IPS-15b (cell line): ENCODE results near the gene MGMT.

ENCODE experiments used
- H3K27me3 ChIP-seq: one replicate; pipeline ENCODE4 v1.6.1; 2013; ENCODE audit warnings: low read length; ENCODE audit not compliant: control insufficient read depth, insufficient read depth
- H3K36me3 ChIP-seq: one replicate; pipeline ENCODE4 v1.6.1; 2013; ENCODE audit warnings: low read length; ENCODE audit not compliant: control insufficient read depth, insufficient read depth
- H3K4me1 ChIP-seq: one replicate; pipeline ENCODE4 v1.6.1; 2013; ENCODE audit warnings: mild to moderate bottlenecking, low read length; ENCODE audit not compliant: control insufficient read depth, insufficient read depth
- H3K4me3 ChIP-seq: one replicate; pipeline ENCODE4 v1.5.1; 2013; ENCODE audit warnings: low read depth, low read length
- H3K9ac ChIP-seq: one replicate; pipeline ENCODE4 v1.6.1; 2013; ENCODE audit warnings: low read depth, mild to moderate bottlenecking, low read length
- H3K9me3 ChIP-seq: one replicate; pipeline ENCODE4 v1.6.1; 2013; ENCODE audit warnings: mild to moderate bottlenecking, low read length; ENCODE audit not compliant: control insufficient read depth, insufficient read depth

The MGMT gene

DNA sequence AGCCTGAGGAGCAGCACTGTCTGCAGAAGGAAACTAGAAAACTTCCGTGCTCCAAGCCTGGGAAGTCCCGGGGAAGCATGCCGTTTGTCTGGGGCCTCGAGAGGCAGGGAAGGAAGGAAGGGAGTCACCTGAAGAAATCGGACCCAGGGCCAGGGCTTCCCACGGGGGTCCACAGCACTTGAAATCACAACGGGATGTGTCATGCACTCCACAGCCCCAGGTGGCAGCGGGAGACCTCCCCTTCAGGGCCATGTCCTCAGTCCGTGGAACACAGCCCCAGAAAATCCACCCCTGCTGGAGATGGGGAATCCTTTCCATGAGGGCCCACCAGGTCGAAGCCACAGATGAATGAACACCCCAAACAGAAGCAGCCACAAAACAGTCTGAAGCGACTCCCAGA, 239.5 kb downstream of the MGMT start:
- no peak overlapping the region for H3K9ac ChIP-seq
- no peaks in the 10 kb centered on the region for H3K36me3 ChIP-seq
- no peaks in the 10 kb centered on the region for H3K9me3 ChIP-seq
- H3K4me3 ChIP-seq: no peak overlapping the region
- H3K27me3 ChIP-seq: no peaks in the 10 kb centered on the region
- H3K4me1 ChIP-seq: peaks cover 3% of the 10 kb centered on the region

DNA sequence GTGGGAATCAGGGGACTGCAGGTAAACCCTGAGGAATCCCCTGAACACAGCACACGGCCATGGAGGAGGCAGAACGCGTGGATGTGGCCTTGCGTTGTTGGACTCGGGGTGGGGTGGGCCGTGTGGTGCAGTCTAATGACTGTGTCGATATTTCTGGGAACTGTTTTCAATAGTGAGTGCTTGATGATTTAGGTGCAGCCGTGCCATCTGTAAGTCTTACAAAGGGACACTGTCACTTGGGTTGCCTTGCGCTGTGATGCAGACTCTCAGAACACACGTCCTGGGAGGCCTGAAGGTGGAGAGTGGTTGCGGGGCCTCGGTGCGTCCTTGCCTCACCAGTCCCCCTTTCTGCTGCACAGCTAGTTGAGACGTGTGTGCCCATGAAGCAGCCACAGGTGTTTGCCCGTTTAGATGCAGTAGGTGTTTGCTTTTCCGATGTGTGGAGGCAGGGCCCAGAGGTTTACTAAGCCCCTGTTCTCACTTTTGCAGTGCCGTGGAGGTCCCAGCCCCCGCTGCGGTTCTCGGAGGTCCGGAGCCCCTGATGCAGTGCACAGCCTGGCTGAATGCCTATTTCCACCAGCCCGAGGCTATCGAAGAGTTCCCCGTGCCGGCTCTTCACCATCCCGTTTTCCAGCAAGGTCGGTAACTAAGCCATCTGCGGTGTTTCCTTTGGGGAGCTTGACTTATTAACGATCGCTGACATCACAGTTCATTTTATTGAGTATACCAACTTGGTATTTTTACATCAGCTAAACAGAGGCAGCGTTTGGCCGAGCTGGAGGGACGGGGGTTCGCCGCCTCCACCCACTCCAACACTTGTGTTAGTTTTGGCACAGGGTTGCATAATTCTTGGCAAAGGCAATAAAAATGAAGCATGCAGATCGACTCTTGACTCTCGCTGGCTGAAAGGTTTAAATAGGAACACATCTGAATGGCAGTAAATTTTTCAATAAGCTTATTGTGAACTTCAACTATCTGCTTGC, 240.7 kb downstream of the MGMT start:
- H3K4me1 ChIP-seq: peaks cover 3% of the 10 kb centered on the region
- H3K9me3 ChIP-seq: no peaks in the 10 kb centered on the region
- H3K4me3 ChIP-seq: no peak overlapping the region
- H3K9ac ChIP-seq: no peak overlapping the region
- no peaks in the 10 kb centered on the region for H3K27me3 ChIP-seq
- no peaks in the 10 kb centered on the region for H3K36me3 ChIP-seq

DNA sequence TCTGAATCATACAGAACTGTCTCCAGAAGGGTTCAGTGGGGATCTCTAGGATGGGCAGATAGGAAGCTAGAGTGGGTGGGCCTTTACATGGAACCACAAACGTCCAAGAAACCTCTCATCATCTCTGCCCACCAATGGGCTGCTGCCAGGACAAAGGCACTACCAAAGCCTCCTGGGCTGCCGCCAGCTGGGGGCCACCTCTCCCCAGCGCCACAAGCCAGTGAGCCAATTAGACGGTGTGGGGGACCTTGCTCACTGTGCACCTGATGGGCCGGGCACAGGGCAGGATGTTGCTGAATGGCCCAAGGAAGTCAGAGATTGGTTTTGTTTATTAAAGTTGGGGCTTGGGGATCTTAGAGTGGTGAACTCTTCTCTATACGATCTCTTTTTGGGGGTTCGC, 242.1 kb downstream of the MGMT start:
- no peaks in the 10 kb centered on the region for H3K36me3 ChIP-seq
- no peaks in the 10 kb centered on the region for H3K9me3 ChIP-seq
- H3K9ac ChIP-seq: no peak overlapping the region
- H3K27me3 ChIP-seq: no peaks in the 10 kb centered on the region
- peaks cover 3% of the 10 kb centered on the region for H3K4me1 ChIP-seq
- H3K4me3 ChIP-seq: no peak overlapping the region

DNA sequence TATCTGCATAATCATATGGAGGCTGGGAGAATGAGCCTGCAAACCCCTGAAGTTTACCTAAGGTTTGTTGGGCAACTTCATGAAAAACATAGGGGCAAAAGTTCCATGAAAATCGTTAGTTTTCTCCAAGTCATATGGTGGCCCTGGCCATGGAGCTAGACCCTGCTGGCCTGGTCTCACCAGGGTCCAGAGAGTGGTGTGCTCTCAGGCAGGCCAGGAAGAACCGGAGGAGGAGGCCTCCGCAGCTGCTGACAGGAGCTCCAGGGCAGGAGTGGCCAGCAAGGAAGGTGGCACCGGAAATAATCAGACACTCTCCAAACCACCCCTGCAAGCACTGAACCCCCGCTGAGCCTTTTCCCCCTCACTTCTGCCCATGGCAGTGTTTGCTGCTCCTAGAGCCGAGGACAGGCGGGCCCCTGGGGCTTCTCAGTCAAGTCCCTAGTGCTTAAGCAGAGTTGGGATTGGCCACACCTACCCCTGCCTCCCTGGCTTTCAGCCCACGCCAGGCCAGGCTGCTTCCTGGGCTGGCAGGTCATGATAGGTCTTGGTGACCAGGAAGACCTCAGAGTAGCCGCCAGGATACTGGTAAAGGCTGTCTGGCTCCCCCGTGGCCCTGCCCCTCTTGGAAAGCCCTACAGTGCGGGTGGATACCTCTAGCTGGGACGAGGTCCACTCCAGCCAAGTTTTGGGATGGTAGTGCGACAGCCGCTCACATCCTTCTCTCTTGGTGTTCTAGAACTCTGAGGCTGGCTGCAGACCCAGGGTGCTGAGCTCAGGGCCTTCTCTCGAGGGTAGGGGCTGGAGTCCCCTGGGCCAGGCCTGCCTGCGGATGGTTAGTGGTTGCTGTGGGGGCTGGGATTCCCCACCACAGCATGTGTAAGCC, 242.8 kb downstream of the MGMT start:
- Histone ChIP-seq H3K4me1 (peaks cover 3% of the 10 kb centered on the region), H3K4me3 (no peak overlapping the region), H3K9me3 (no peaks in the 10 kb centered on the region), H3K36me3 (no peaks in the 10 kb centered on the region), H3K9ac (no peak overlapping the region), H3K27me3 (no peaks in the 10 kb centered on the region)

DNA sequence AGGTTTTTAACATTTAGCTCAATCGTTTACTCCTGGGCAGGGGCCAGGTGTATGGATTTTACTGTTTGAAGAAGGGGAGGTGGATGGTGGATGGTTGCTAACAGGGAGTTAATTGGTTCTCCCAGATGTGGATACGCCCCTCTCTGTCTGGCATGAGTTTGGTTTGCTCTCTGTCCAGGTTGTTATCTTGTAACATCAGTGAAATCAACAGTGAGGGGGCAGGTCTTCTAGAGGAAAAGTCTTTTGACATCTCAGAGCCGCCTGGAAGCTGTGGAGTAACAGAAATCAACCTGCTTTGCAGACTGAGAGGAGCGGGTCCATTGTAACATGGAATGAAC, 243.4 kb downstream of the MGMT start:
- Histone ChIP-seq H3K36me3 (no peaks in the 10 kb centered on the region), H3K9me3 (no peaks in the 10 kb centered on the region), H3K27me3 (no peaks in the 10 kb centered on the region), H3K9ac (no peak overlapping the region), H3K4me1 (peaks cover 3% of the 10 kb centered on the region), H3K4me3 (no peak overlapping the region)

DNA sequence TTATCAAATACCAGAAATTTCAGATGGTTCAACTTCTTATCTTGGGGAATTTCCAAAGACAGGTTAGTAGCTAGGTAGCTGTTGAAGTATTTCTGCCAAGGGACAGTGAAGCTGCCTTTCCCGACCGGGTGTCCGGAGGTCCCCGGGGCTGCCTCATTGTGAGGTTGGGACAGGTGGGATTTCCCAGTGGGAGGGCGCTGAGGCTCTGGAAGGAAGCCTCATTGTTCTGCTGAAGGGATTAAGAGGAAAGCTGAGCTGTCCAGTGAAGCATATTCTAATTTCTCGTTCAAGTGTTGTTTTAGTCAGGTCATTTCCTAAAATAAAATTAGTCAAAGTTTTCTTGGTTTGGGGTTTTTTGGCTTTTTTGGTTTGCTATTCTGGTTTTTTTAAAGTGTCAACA, 244.2 kb downstream of the MGMT start:
- H3K36me3 ChIP-seq: no peaks in the 10 kb centered on the region
- peaks cover 3% of the 10 kb centered on the region for H3K4me1 ChIP-seq
- H3K4me3 ChIP-seq: no peak overlapping the region
- no peaks in the 10 kb centered on the region for H3K27me3 ChIP-seq
- H3K9ac ChIP-seq: no peak overlapping the region
- H3K9me3 ChIP-seq: no peaks in the 10 kb centered on the region

DNA sequence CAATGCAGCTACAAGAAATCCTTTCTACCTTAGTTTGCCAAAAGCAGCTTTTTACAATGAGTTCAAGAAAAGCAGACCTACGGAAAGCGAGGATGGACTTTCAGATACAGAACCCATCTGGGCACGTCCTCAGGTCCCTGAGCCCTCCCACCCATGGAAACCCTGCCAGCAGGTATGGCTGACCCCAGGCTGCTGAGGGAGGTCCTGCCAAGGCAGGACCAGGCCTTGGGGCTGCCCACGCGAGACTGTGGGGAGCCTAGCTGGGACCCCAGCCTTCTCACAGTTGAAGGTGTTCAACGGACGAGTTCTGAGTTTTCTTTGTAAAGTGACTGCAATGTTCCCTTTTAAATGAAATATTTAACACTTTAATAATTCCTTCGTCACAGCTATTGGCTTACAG, 245.0 kb downstream of the MGMT start:
- Histone ChIP-seq H3K27me3 (no peaks in the 10 kb centered on the region), H3K4me3 (no peak overlapping the region), H3K9me3 (no peaks in the 10 kb centered on the region), H3K4me1 (peaks cover 3% of the 10 kb centered on the region), H3K9ac (no peak overlapping the region), H3K36me3 (no peaks in the 10 kb centered on the region)

DNA sequence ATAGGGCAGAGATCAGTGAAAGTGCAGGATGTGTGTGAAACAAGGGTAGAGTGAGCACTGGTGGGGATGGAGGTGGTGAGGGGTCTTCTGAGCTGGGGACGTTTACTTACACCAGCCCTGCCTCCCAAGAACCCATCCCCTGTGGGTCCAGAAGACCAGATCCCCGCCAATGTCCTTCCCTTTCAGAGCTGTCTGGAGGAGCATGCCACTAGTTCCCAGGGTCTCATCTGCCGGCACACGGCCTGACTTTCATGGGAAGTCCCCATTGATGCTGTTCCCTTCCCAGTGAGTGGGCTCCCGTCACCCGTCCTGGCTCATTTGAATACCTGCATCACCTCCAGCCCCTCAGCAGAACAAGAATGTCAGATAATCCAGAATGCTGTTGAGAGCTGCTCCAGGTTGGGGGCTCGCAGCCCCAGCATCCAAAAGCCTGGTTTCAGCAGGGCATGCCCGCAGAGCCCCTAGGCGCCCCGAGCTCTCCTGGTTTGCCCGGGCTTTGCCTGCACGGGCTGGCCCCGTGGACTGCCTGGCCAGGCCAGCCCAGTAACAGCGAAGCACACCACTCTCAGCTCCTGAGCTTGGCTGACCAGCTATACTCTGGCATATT, 246.7 kb downstream of the MGMT start:
- H3K9me3 ChIP-seq: no peaks in the 10 kb centered on the region
- H3K36me3 ChIP-seq: no peaks in the 10 kb centered on the region
- peaks cover 3% of the 10 kb centered on the region for H3K4me1 ChIP-seq
- no peak overlapping the region for H3K9ac ChIP-seq
- no peak overlapping the region for H3K4me3 ChIP-seq
- H3K27me3 ChIP-seq: no peaks in the 10 kb centered on the region

DNA sequence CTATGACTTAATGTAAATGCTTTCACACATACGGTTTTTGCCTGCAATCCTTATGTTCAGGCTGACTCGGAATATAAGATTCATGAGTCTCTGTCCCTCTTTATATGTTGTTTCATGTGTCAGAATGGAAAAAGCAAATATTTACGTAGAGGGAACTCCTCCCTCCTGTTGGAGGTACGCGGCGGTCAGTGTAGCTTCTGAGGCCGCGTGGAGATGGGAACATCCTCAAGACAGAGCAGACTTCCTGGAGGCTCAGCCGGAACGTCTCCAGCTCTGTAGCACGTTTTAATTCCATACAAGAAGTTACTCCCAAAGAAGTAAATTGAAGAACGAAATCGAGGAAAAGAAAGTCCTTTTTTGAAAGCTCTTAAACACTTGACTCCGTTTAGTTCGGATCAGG, 248.8 kb downstream of the MGMT start:
- H3K4me3 ChIP-seq: no peak overlapping the region
- H3K36me3 ChIP-seq: no peaks in the 10 kb centered on the region
- H3K27me3 ChIP-seq: no peaks in the 10 kb centered on the region
- peaks cover 3% of the 10 kb centered on the region for H3K4me1 ChIP-seq
- no peaks in the 10 kb centered on the region for H3K9me3 ChIP-seq
- no peak overlapping the region for H3K9ac ChIP-seq

DNA sequence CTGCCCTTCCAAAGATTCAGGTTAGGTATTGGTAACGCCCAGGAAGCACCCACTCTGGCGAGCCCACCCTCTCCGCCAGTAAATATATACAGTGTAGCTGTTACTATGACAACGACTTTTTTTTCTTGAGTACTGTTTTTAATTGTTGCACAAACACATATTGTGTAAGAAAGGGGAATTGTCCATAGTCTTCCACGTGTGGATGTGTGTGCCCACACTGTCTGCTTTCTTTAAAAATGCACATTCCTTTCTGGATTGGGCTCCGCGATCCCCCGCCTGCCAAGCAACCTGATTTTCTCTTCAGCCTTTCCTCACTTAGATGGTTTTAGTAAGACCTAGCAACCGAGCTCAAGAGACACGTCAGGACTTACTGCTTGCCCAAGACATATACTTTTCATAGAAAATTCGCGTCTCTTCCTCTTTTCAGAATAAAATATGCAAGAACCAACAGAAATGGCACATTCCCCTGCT, 249.2 kb downstream of the MGMT start:
- Histone ChIP-seq H3K27me3 (no peaks in the 10 kb centered on the region), H3K9me3 (no peaks in the 10 kb centered on the region), H3K4me1 (no peaks in the 10 kb centered on the region), H3K4me3 (no peak overlapping the region), H3K9ac (no peak overlapping the region), H3K36me3 (no peaks in the 10 kb centered on the region)

DNA sequence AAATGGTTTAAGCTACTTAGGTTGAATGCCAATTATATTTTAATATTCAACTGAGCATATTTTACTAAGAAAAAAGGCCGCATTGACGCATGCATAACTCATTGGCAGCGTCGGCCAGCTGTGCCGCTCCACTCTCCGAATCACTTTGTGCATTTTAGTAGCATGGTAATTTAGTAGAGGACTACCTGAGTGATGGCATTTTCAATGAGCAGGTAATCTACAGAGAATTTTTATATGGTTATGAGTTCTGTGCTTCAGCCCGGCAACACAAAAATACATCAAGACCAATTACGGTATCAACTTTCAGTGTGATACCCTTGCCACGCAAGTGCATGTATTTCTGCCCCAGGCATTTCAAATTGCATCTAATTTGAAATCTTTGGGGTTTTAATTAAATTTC, 249.8 kb downstream of the MGMT start:
- Histone ChIP-seq H3K27me3 (no peaks in the 10 kb centered on the region), H3K4me1 (no peaks in the 10 kb centered on the region), H3K9me3 (no peaks in the 10 kb centered on the region), H3K36me3 (no peaks in the 10 kb centered on the region), H3K4me3 (no peak overlapping the region), H3K9ac (no peak overlapping the region)
